Inferior parietal cortex (tissue), 1 donor: ENCODE data around the gene NEK6.

Experiments used
- DNase-seq: peaks from one replicate; pipeline ENCODE4 v3.0.0-alpha.2; 2016; ENCODE audit errors: extremely low spot score

NEK6 gene

GRCh38 chr9:124296796-124297550, 39.2 kb downstream of the NEK6 start:
- no peak for DNase-seq

GRCh38 chr9:124297551-124297901, 39.8 kb downstream of the NEK6 start:
- DNase-seq, result peak; percentile 29

- DNase-seq, result no peak
These were observed 40.3 kb downstream of the NEK6 start for GRCh38 chr9:124297915-124298645.

- no peak for DNase-seq
These were observed 41.0 kb downstream of the NEK6 start for GRCh38 chr9:124298646-124299235.

GRCh38 chr9:124299515-124300090, 41.9 kb downstream of the NEK6 start:
- DNase-seq, result no peak

GRCh38 chr9:124300312-124300711, 42.6 kb downstream of the NEK6 start:
- no peak for DNase-seq

- DNase-seq, result no peak
These were observed 45.2 kb downstream of the NEK6 start for GRCh38 chr9:124302921-124303320.

- DNase-seq, result no peak
These were observed 46.0 kb downstream of the NEK6 start for GRCh38 chr9:124303762-124304161.

GRCh38 chr9:124304285-124304684, 46.5 kb downstream of the NEK6 start:
- no peak for DNase-seq

- no peak for DNase-seq
These were observed 48.5 kb downstream of the NEK6 start for GRCh38 chr9:124306098-124306735.

- DNase-seq, result no peak
These were observed 49.8 kb downstream of the NEK6 start for GRCh38 chr9:124307379-124308030.

GRCh38 chr9:124308606-124309491, 51.1 kb downstream of the NEK6 start:
- DNase-seq, result no peak

GRCh38 chr9:124309667-124310084, 51.9 kb downstream of the NEK6 start:
- DNase-seq, result no peak

GRCh38 chr9:124311283-124311682, 53.5 kb downstream of the NEK6 start:
- no peak for DNase-seq

GRCh38 chr9:124312290-124313265, 54.8 kb downstream of the NEK6 start:
- no peak for DNase-seq

- no peak for DNase-seq
These were observed 56.2 kb downstream of the NEK6 start for GRCh38 chr9:124313940-124314339.

- DNase-seq, result no peak
These were observed 58.1 kb downstream of the NEK6 start for GRCh38 chr9:124315882-124316281.

- peak; percentile 70 for DNase-seq
These were observed 62.6 kb downstream of the NEK6 start for GRCh38 chr9:124320062-124320973.
